Lung (tissue), 12 donors: ENCODE data around the gene STIM2. TPM values are rescaled to one million over a fixed set of nuclear protein-coding genes. Genes with fewer than 3 reads are reported as not detected.

ENCODE experiments used
- ATAC-seq: fragments of 200-7000 bp; cut with Tn5 transposase; one replicate; pipeline ENCODE4 v1.9.1; 2020; ENCODE audit warnings: moderate number of reproducible peaks; ENCODE audit not compliant: insufficient read depth, low FRiP score
- DNase-seq, 3 donors: peaks; one replicate each; pipeline ENCODE4 v3.0.0-alpha.2; 2013 to 2017
- H3K27ac ChIP-seq, 2 donors: one replicate each; pipeline ENCODE4 v1.5.1; 2013; ENCODE audit warnings: mild to moderate bottlenecking in 2 of 2, moderate library complexity in 2 of 2, control low read depth in 1 of 2, inconsistent platforms in 1 of 2, low read depth in 1 of 2, low read length in 1 of 2
- H3K27me3 ChIP-seq, 3 donors: one replicate each; pipeline ENCODE4 v1.5.1; 2013; ENCODE audit warnings: low read length in 2 of 3; ENCODE audit not compliant: control insufficient read depth in 3 of 3, insufficient read depth in 3 of 3
- H3K36me3 ChIP-seq, 4 donors: one replicate each; pipeline ENCODE4 v1.5.1; 2013; ENCODE audit warnings: low read length in 4 of 4, mild to moderate bottlenecking in 1 of 4, moderate library complexity in 1 of 4; ENCODE audit not compliant: control insufficient read depth in 4 of 4, insufficient read depth in 4 of 4
- H3K4me1 ChIP-seq, 5 donors: one replicate each; pipeline ENCODE4 v1.5.1; 2013; ENCODE audit warnings: low read length in 5 of 5, mild to moderate bottlenecking in 2 of 5, moderate library complexity in 1 of 5; ENCODE audit not compliant: control insufficient read depth in 5 of 5, insufficient read depth in 5 of 5
- H3K4me3 ChIP-seq: one replicate; pipeline ENCODE4 v1.5.1; 2013; ENCODE audit warnings: mild to moderate bottlenecking, control low read depth, moderate library complexity
- H3K9ac ChIP-seq, 2 donors: one replicate each; pipeline ENCODE4 v1.5.1; 2013; ENCODE audit warnings: low read length in 2 of 2, control low read depth in 1 of 2; ENCODE audit not compliant: insufficient read depth in 1 of 2
- H3K9me3 ChIP-seq, 4 donors: one replicate each; pipeline ENCODE4 v1.5.1; 2013; ENCODE audit warnings: low read length in 3 of 4, mild to moderate bottlenecking in 1 of 4, moderate library complexity in 1 of 4; ENCODE audit not compliant: control insufficient read depth in 4 of 4, insufficient read depth in 3 of 4
- CTCF ChIP-seq: IDR thresholded peaks from 2 replicates; pipeline ENCODE4 v1.5.1; 2012; ENCODE audit warnings: mild to moderate bottlenecking; ENCODE audit errors: control extremely low read depth, extremely low read depth
- WGBS, 2 donors: extraction: QIAGEN DNeasy Blood & Tissue Kit; methylation state at CpG; one replicate each; pipeline ENCODE4 v1.1.7; 2013; 5-methylcytosine and 5-hydroxymethylcytosine counted together
- polyA plus RNA-seq, 2 donors: library from polyadenylated mRNA; stranded (reverse); fragments of 200-250 nt; gene quantifications; one replicate each; pipeline ENCODE4 v1.2.1, GENCODE V29; 2013
- total RNA-seq, 2 donors: library from RNA; depleted of rRNA in 1 of 2; stranded (reverse); fragments of >200 nt in 1 of 2; gene quantifications; one replicate each; pipeline ENCODE4 v1.2.1, GENCODE V29; 2014 to 2021
- donor health status: control.
- donor health status: control.
- donor health status: Bipolar disorder and iron deficiency.
- donor health status: healthy.
- donor health status: DM: yes; HTN: yes; CAD: no.

The STIM2 gene
- total and polyA plus RNA-seq, 4 donors: 12.7 to 35.5 (median 25.9) TPM

- WGBS, 2 donors: 91 to 97% methylated on average over 3 of the region's 3 CpGs
- H3K36me3 ChIP-seq: no peaks in the 10 kb centered on the region
These were observed 41.1 kb upstream of the STIM2 start for GRCh38 chr4:26819478-26820095.

GRCh38 chr4:26820346-26820745 is 40.3 kb upstream of the STIM2 start:
- H3K9me3 ChIP-seq: peaks cover 0 to 2% (median 0%) of the 10 kb centered on the region in 4 donors
- DNase-seq (no peak), ATAC-seq (no peak)
- no peaks in the 10 kb centered on the region for H3K36me3 ChIP-seq
- no peak overlapping the region for H3K4me3 ChIP-seq
- 94 to 97% methylated on average over 1 of the region's 1 CpG for WGBS, 2 donors
- no peaks in the 10 kb centered on the region for H3K27me3 ChIP-seq
- no peak overlapping the region for H3K27ac ChIP-seq
- no peak for TF ChIP-seq CTCF
- H3K4me1 ChIP-seq: peaks cover 0 to 4% (median 1%) of the 10 kb centered on the region in 5 donors
- no peak overlapping the region for H3K9ac ChIP-seq

More at GRCh38 chr4:26819478-26820095, 41.1 kb upstream of the STIM2 start:
- Histone ChIP-seq H3K27me3 (no peaks in the 10 kb centered on the region), H3K9ac (no peak overlapping the region), H3K9me3 (peaks cover 0 to 2% (median 0%) of the 10 kb centered on the region in 4 donors), H3K4me3 (no peak overlapping the region), H3K4me1 (peaks cover 0 to 4% (median 2%) of the 10 kb centered on the region in 5 donors), H3K27ac (no peak overlapping the region)
- no peak for TF ChIP-seq CTCF
- DNase-seq: no peak
- no peak for ATAC-seq

GRCh38 chr4:26821031-26821430 is 39.6 kb upstream of the STIM2 start:
- no peak for TF ChIP-seq CTCF
- Histone ChIP-seq H3K27ac (no peak overlapping the region), H3K9ac (no peak overlapping the region), H3K4me1 (peaks cover 0 to 4% (median 1%) of the 10 kb centered on the region in 5 donors), H3K27me3 (no peaks in the 10 kb centered on the region), H3K9me3 (peaks cover 0 to 2% (median 0%) of the 10 kb centered on the region in 4 donors), H3K4me3 (no peak overlapping the region), H3K36me3 (no peaks in the 10 kb centered on the region)
- no peak for ATAC-seq
- no peak for DNase-seq
- 90 to 95% methylated on average over 3 of the region's 3 CpGs for WGBS, 2 donors
